ENCODE results near the gene PACSIN2. TPM values are rescaled to one million over a fixed set of nuclear protein-coding genes. Genes with fewer than 3 reads are reported as not detected.

PACSIN2 gene
- total RNA-seq, 3 donors from 2014 or later (not counting 1 experiment from before 2014, with no cell fraction given): 37.1 to 48.5 (median 47.6) TPM

DNA sequence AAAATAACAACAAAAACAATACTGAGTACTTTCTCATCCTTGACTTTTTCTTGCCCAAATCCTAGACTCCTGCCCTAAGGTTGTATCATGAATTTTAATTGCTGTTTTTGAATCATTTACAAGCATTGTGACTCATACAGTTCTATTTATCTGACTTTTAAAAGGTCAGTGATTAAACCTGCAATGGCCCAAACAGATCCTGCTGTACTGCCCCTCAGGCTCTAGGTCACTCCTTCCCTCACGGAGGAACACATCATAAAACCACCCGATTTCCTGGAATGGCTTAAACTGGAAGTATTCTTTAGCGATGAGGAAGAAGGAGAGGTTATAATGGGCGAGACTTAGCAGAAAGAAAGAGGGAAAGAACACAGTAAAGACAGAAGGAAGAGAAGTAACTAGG, 170.2 kb downstream of the PACSIN2 start:
- intact Hi-C loops (cut with micrococcal nuclease): no loop called here
- peaks cover 16% of the 10 kb centered on the region for H3K36me3 ChIP-seq (ENCODE audit: control insufficient read depth, insufficient read depth, low read length)
- H3K27me3 ChIP-seq (ENCODE audit: control insufficient read depth, insufficient read depth, low read length): no peaks in the 10 kb centered on the region

DNA sequence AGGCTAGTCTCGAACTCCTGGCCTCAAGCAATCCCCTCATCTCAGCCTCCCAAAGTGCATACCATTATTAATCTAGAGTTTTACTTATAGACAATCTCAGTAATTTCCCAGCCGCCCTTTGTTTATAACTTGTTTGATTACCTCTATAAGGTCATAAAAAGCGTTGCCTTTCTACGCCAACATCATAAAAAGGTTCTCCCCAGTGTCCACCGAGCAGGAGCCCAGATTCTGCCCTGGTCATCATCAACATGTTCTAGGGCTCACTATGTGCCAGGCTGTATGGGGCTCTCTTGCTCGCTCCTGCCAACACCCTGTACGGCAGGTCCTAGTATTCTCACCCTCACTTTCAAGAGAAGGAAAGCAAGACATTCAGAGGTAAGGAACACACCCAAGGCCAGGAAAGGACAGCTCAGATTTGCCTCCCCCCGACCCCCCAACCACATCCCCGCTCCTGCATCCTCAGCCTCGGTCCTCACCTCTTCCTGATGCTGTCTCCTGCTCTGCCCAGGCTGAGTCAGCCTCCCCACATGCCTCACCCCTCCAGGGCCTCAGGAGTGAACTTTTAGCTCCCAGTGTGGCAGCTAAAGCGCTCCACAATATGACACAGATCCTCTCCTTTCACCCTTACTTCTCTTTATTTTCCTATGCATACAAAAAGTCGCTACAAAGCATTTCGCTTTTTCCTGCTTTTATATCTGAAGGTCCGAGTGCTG, 172.1 kb downstream of the PACSIN2 start:
- peaks cover 33 to 36% of the 10 kb centered on the region in 2 donors for H3K4me1 Mint-ChIP-seq
- intact Hi-C loops (cut with micrococcal nuclease): no loop called here
- Histone ChIP-seq H3K9me3 (ENCODE audit: control insufficient read depth, insufficient read depth, low read length) (no peaks in the 10 kb centered on the region), H3K36me3 (ENCODE audit: control insufficient read depth, insufficient read depth, low read length) (peaks cover 16% of the 10 kb centered on the region), H3K4me3 (ENCODE audit: low read length) (no peak overlapping the region), H3K4me1 (ENCODE audit: control insufficient read depth, insufficient read depth, low read length) (peaks cover 7% of the 10 kb centered on the region), H3K27ac (ENCODE audit: low read length) (no peak overlapping the region), H3K27me3 (ENCODE audit: control insufficient read depth, insufficient read depth, low read length) (no peaks in the 10 kb centered on the region)
- DNase-seq (no peak), ATAC-seq (no peak)
- no peaks in the 10 kb centered on the region for H3K27me3 Mint-ChIP-seq (ENCODE audit: low read depth in 2 of 2)
- no peaks in the 10 kb centered on the region for H3K9me3 Mint-ChIP-seq
- TF ChIP-seq, protein P1, sequence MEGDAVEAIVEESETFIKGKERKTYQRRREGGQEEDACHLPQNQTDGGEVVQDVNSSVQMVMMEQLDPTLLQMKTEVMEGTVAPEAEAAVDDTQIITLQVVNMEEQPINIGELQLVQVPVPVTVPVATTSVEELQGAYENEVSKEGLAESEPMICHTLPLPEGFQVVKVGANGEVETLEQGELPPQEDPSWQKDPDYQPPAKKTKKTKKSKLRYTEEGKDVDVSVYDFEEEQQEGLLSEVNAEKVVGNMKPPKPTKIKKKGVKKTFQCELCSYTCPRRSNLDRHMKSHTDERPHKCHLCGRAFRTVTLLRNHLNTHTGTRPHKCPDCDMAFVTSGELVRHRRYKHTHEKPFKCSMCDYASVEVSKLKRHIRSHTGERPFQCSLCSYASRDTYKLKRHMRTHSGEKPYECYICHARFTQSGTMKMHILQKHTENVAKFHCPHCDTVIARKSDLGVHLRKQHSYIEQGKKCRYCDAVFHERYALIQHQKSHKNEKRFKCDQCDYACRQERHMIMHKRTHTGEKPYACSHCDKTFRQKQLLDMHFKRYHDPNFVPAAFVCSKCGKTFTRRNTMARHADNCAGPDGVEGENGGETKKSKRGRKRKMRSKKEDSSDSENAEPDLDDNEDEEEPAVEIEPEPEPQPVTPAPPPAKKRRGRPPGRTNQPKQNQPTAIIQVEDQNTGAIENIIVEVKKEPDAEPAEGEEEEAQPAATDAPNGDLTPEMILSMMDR (IDR thresholded peaks at IDR 0.05): no peak
- peak overlapping the region in 1 of 2 donors; percentile 18 for H3K27ac Mint-ChIP-seq
- 88% methylated on average over 14 of the region's 14 CpGs for WGBS (ENCODE audit: insufficient coverage)
- no peak overlapping the region for H3K4me3 Mint-ChIP-seq
- no peaks in the 10 kb centered on the region for H3K36me3 Mint-ChIP-seq

More for the DNA sequence above, 170.2 kb downstream of the PACSIN2 start:
- Mint-ChIP-seq H3K36me3 (no peaks in the 10 kb centered on the region), H3K27ac (no peak overlapping the region), H3K4me1 (peaks cover 43 to 46% of the 10 kb centered on the region in 2 donors), H3K9me3 (no peaks in the 10 kb centered on the region), H3K4me3 (no peak overlapping the region), H3K27me3 (ENCODE audit: low read depth in 2 of 2) (no peaks in the 10 kb centered on the region)
- H3K4me1 ChIP-seq (ENCODE audit: control insufficient read depth, insufficient read depth, low read length): peaks cover 7% of the 10 kb centered on the region
- no peak overlapping the region for H3K27ac ChIP-seq (ENCODE audit: low read length)
- ATAC-seq (no peak), DNase-seq (no peak)
- TF ChIP-seq, protein P1 (IDR thresholded peaks at IDR 0.05): no peak
- no peaks in the 10 kb centered on the region for H3K9me3 ChIP-seq (ENCODE audit: control insufficient read depth, insufficient read depth, low read length)
- no peak overlapping the region for H3K4me3 ChIP-seq (ENCODE audit: low read length)
- WGBS (ENCODE audit: insufficient coverage): 96% methylated on average over 3 of the region's 4 CpGs

DNA sequence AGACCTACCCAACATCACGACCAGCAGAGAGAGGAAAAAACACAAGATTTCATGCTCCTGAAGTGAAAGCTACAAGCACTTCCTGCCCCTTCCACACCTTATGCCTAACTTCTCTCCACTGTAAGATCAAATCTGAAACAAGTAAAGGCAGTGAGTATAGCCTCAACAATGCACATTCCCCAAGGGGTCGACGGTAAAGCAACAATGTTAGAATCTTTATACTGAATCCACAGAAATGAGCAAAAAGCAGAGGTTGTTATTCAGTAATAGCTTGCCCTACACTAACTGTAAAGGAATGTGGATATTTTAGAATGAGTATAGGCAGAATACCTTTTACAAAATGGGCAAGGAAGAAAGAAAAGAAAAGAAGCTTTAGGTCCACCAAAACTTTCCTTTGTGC, 173.5 kb downstream of the PACSIN2 start:
- no peak overlapping the region for H3K27ac ChIP-seq (ENCODE audit: low read length)
- no peaks in the 10 kb centered on the region for H3K36me3 Mint-ChIP-seq
- DNase-seq: no peak
- peaks cover 15% of the 10 kb centered on the region for H3K36me3 ChIP-seq (ENCODE audit: control insufficient read depth, insufficient read depth, low read length)
- no peak overlapping the region for H3K4me3 Mint-ChIP-seq
- H3K4me1 ChIP-seq (ENCODE audit: control insufficient read depth, insufficient read depth, low read length): peaks cover 7% of the 10 kb centered on the region
- ATAC-seq: peak in 1 of 3 donors; percentile 39
- H3K9me3 ChIP-seq (ENCODE audit: control insufficient read depth, insufficient read depth, low read length): no peaks in the 10 kb centered on the region
- H3K27me3 ChIP-seq (ENCODE audit: control insufficient read depth, insufficient read depth, low read length): no peaks in the 10 kb centered on the region
- H3K27me3 Mint-ChIP-seq (ENCODE audit: low read depth in 2 of 2): no peaks in the 10 kb centered on the region
- TF ChIP-seq, protein P1 (IDR thresholded peaks at IDR 0.05): no peak
- H3K4me1 Mint-ChIP-seq: peaks cover 33 to 36% of the 10 kb centered on the region in 2 donors
- no peak overlapping the region for H3K4me3 ChIP-seq (ENCODE audit: low read length)
- no peaks in the 10 kb centered on the region for H3K9me3 Mint-ChIP-seq
- H3K27ac Mint-ChIP-seq: peak overlapping the region in 1 of 2 donors; percentile 47
- intact Hi-C loops (cut with micrococcal nuclease): no loop called here
- WGBS (ENCODE audit: insufficient coverage): 31% methylated on average over 1 of the region's 3 CpGs

DNA sequence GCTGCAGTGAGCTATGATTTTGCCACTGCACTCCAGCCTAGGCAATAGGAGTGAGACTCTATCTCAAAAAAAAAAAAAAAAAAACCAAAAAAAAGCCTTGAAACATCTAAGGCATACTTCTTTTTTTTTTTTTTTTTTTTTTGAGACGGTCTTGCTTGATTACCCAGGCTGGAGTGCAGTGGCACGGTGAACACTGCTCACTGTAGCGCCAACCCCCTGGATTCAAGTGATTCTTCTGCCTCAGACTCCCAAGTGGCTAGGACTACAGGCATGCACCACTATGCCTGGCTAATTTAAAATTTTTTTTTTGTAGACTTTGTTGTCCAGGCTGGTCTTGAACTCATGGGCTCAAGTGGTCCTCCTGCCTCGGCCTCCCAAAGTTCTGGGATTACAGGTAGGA, 177.4 kb downstream of the PACSIN2 start:
- no peaks in the 10 kb centered on the region for H3K27me3 Mint-ChIP-seq (ENCODE audit: low read depth in 2 of 2)

More for the DNA sequence above, 177.4 kb downstream of the PACSIN2 start:
- Histone ChIP-seq H3K4me3 (ENCODE audit: low read length) (no peak overlapping the region), H3K27ac (ENCODE audit: low read length) (no peak overlapping the region), H3K27me3 (ENCODE audit: control insufficient read depth, insufficient read depth, low read length) (no peaks in the 10 kb centered on the region), H3K4me1 (ENCODE audit: control insufficient read depth, insufficient read depth, low read length) (no peaks in the 10 kb centered on the region), H3K36me3 (ENCODE audit: control insufficient read depth, insufficient read depth, low read length) (peaks cover 36% of the 10 kb centered on the region), H3K9me3 (ENCODE audit: control insufficient read depth, insufficient read depth, low read length) (no peaks in the 10 kb centered on the region)
- peaks cover 11 to 13% of the 10 kb centered on the region in 2 donors for H3K4me1 Mint-ChIP-seq
- no peaks in the 10 kb centered on the region for H3K9me3 Mint-ChIP-seq
- intact Hi-C loops (cut with micrococcal nuclease): no loop called here
- WGBS (ENCODE audit: insufficient coverage): 87% methylated on average over 4 of the region's 4 CpGs
- ATAC-seq (no peak), DNase-seq (no peak)
- H3K4me3 Mint-ChIP-seq: no peak overlapping the region
- TF ChIP-seq, protein P1 (IDR thresholded peaks at IDR 0.05): no peak
- H3K27ac Mint-ChIP-seq: no peak overlapping the region
- peaks cover 9% of the 10 kb centered on the region for H3K36me3 Mint-ChIP-seq

Measured in natural killer cell (primary cell).